T-cell (primary cell): ENCODE measurements around the gene MED23. TPM values are rescaled to one million over a fixed set of nuclear protein-coding genes. Genes with fewer than 3 reads are reported as not detected.
"Not testable (repeated sequence)": the region's sequence is repeated elsewhere in the genome, so short reads cannot be mapped to it uniquely, and the experiment has no call there.

Experiments used
- ATAC-seq, 4 experiments: fragments of 200-7000 bp in 3 of 4; fragments of 150-1000 bp in 1 of 4; cut with Tn5 transposase; replicated peaks in 1 of 4; 1 replicate in 3 of 4; 2 replicates in 1 of 4; pipeline ENCODE4 v1.10.0; 2021; ENCODE audit warnings: moderate library complexity in 3 of 4, mild to moderate bottlenecking in 2 of 4, moderate number of reproducible peaks in 1 of 4
- CTCF ChIA-PET, 2 donors: fragments of 300-600 bp; sonication (Branson Sonifier 250); formaldehyde crosslinking; loops; one replicate each; lab custom pipeline; 2022; ENCODE audit warnings: antibody characterized with exemption in 2 of 2; lab: Charles Lee
- POLR2A ChIA-PET, 2 donors: fragments of 300-600 bp; sonication (Branson Sonifier 250); formaldehyde crosslinking; loops; one replicate each; lab custom pipeline; 2022; ENCODE audit warnings: antibody characterized with exemption in 2 of 2; lab: Charles Lee
- DNase-seq, 35 experiments: peaks; one replicate each; pipeline versions ENCODE4 v3.0.0 to v3.0.0-alpha.2; 2013 to 2023
- H3K27ac ChIP-seq: one replicate; pipeline ENCODE4 v1.5.1; 2013; ENCODE audit warnings: low read length
- H3K27me3 ChIP-seq, 2 experiments: replicated peaks in 1 of 2; 1 replicate in 1 of 2; 2 replicates in 1 of 2; pipeline versions ENCODE4 v1.6.1 to v1.7.0; 2013; ENCODE audit warnings: low read length in 1 of 2, mixed read lengths in 1 of 2; ENCODE audit not compliant: control insufficient read depth in 2 of 2, insufficient read depth in 2 of 2; ENCODE audit errors: extremely low read depth in 1 of 2
- H3K36me3 ChIP-seq, 2 donors: 1 replicate in 1 of 2; 2 replicates in 1 of 2; pipeline versions ENCODE4 v1.6.1 to v1.7.0; 2013; ENCODE audit warnings: low read length in 1 of 2; ENCODE audit not compliant: control insufficient read depth in 2 of 2, insufficient read depth in 1 of 2; ENCODE audit errors: extremely low read depth in 1 of 2
- H3K4me1 ChIP-seq, 2 experiments: 1 replicate in 1 of 2; 2 replicates in 1 of 2; pipeline versions ENCODE4 v1.6.1 to v1.7.0; 2013; ENCODE audit warnings: low read length in 2 of 2, mixed read lengths in 1 of 2; ENCODE audit not compliant: insufficient read depth in 2 of 2, control insufficient read depth in 1 of 2; ENCODE audit errors: extremely low read depth in 1 of 2
- H3K4me3 ChIP-seq, 2 donors: 1 replicate in 1 of 2; 2 replicates in 1 of 2; pipeline versions ENCODE4 v1.5.1 to v1.7.0; 2013; ENCODE audit warnings: mild to moderate bottlenecking in 2 of 2, low read length in 1 of 2, moderate library complexity in 1 of 2; ENCODE audit not compliant: control insufficient read depth in 1 of 2; ENCODE audit errors: extremely low read depth in 1 of 2
- H3K9me3 ChIP-seq: 2 replicates; pipeline ENCODE4 v1.7.0; 2013
- H3K27ac Mint-ChIP-seq, 2 donors: one replicate each; pipeline ENCODE4 v1.8.0; 2020 to 2021; ENCODE audit warnings: mild to moderate bottlenecking in 2 of 2, mixed read lengths in 2 of 2
- H3K27me3 Mint-ChIP-seq, 2 donors: one replicate each; pipeline ENCODE4 v1.8.0; 2021 to 2022; ENCODE audit warnings: mixed read lengths in 2 of 2
- H3K36me3 Mint-ChIP-seq: one replicate; pipeline ENCODE4 v1.8.0; 2021; ENCODE audit warnings: mixed read lengths
- H3K4me1 Mint-ChIP-seq, 3 donors: one replicate each; pipeline ENCODE4 v1.8.0; 2020 to 2022; ENCODE audit warnings: mixed read lengths in 3 of 3, mild to moderate bottlenecking in 1 of 3
- H3K4me3 Mint-ChIP-seq, 3 donors: one replicate each; pipeline ENCODE4 v1.8.0; 2020 to 2022; ENCODE audit warnings: mild to moderate bottlenecking in 3 of 3, mixed read lengths in 3 of 3, moderate library complexity in 3 of 3
- H3K9me3 Mint-ChIP-seq, 3 donors: one replicate each; pipeline ENCODE4 v1.8.0; 2020 to 2022; ENCODE audit warnings: mixed read lengths in 3 of 3
- WGBS: methylation state at CpG from one replicate; pipeline ENCODE4 v1.1.5; 2013; ENCODE audit warnings: missing lambda C conversion rate; ENCODE audit not compliant: insufficient coverage; 5-methylcytosine and 5-hydroxymethylcytosine counted together
- total RNA-seq, 35 experiments: library from RNA in 6 of 35; stranded (reverse) in 6 of 35; fragments of 120-200 nt in 1 of 35; gene quantifications; one replicate each; pipeline versions ENCODE4 v1.2.1 to v1.2.4 and lab custom pipeline; 2013 to 2026

MED23 gene
- total RNA-seq, 5 donors from 2014 or later (not counting 1 experiment from before 2014, with no cell fraction given), result 45.6 to 64.5 (median 46.6) TPM

- Histone ChIP-seq H3K36me3 (no peaks in the 10 kb centered on the region), H3K27ac (no peak overlapping the region), H3K4me3 (no peak overlapping the region), H3K27me3 (no peaks in the 10 kb centered on the region), H3K4me1 (no peaks in the 10 kb centered on the region), H3K9me3 (no peaks in the 10 kb centered on the region)
- no peaks in the 10 kb centered on the region for H3K36me3 Mint-ChIP-seq
- H3K27ac Mint-ChIP-seq, result no peak overlapping the region
- H3K4me3 Mint-ChIP-seq, result no peak overlapping the region
- CTCF ChIA-PET, result interaction anchor here in 1 of 2 donors (0.6 kb wide), 1 partner anchor 446 kb away, joined by 3 read pairs; no protein-coding TSS in a partner anchor
- DNase-seq (no peak), ATAC-seq (no peak)
- no peaks in the 10 kb centered on the region for H3K9me3 Mint-ChIP-seq
- H3K4me1 Mint-ChIP-seq, result no peaks in the 10 kb centered on the region
- H3K27me3 Mint-ChIP-seq, result peaks cover 0 to 3% of the 10 kb centered on the region in 2 donors
- POLR2A ChIA-PET, result no interaction called here
- no CpG with 5 or more reads among the region's 1 CpG for WGBS
These were observed 79.6 kb downstream of the MED23 start for GRCh38 chr6:131548441-131548840.

DNA sequence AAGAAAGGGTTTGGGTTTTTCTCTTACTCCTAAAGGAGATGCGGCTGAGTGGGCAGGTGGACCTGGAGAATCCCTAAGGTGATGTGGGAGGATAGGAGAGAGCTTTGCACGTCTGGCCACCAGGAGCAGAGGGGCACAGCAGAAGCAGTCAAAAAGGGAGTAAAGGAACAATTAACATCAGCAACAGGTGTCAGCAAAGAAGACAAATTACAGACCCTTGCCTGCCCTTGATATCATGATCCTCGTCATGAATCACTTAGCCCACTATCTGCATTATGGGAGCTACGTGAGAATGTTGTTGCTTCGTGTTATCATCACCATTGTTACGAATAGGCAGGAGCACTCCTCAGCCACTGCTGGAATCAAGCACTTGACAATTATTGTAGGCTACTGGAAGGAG lies 80.6 kb downstream of the MED23 start:
- Mint-ChIP-seq H3K4me1 (no peaks in the 10 kb centered on the region), H3K9me3 (no peaks in the 10 kb centered on the region), H3K36me3 (no peaks in the 10 kb centered on the region), H3K27me3 (peaks cover 0 to 3% of the 10 kb centered on the region in 2 donors), H3K4me3 (no peak overlapping the region), H3K27ac (no peak overlapping the region)
- ChIA-PET POLR2A (no interaction called here), CTCF (no interaction called here)
- H3K27ac ChIP-seq, result no peak overlapping the region
- ATAC-seq (no peak), DNase-seq (no peak)
- no peaks in the 10 kb centered on the region for H3K27me3 ChIP-seq
- WGBS, result 100% methylated on average over 4 of the region's 6 CpGs
- H3K4me1 ChIP-seq, result no peaks in the 10 kb centered on the region
- no peak overlapping the region for H3K4me3 ChIP-seq
- no peaks in the 10 kb centered on the region for H3K9me3 ChIP-seq
- no peaks in the 10 kb centered on the region for H3K36me3 ChIP-seq

- Histone ChIP-seq H3K4me1 (no peaks in the 10 kb centered on the region), H3K27me3 (no peaks in the 10 kb centered on the region), H3K4me3 (no peak overlapping the region), H3K27ac (no peak overlapping the region), H3K36me3 (no peaks in the 10 kb centered on the region), H3K9me3 (no peaks in the 10 kb centered on the region)
- H3K4me3 Mint-ChIP-seq, result no peak overlapping the region
- H3K4me1 Mint-ChIP-seq, result no peaks in the 10 kb centered on the region
- H3K36me3 Mint-ChIP-seq, result no peaks in the 10 kb centered on the region
- no peak overlapping the region for H3K27ac Mint-ChIP-seq
- peaks cover 0 to 7% of the 10 kb centered on the region in 2 donors for H3K27me3 Mint-ChIP-seq
- ATAC-seq, result no peak
- no peaks in the 10 kb centered on the region for H3K9me3 Mint-ChIP-seq
- no peak for DNase-seq
- CTCF ChIA-PET, result no interaction called here
- POLR2A ChIA-PET, result no interaction called here
- 88% methylated on average over 1 of the region's 2 CpGs for WGBS
These were observed 82.7 kb downstream of the MED23 start for GRCh38 chr6:131545317-131545716.

GRCh38 chr6:131538615-131539014 lies 89.4 kb downstream of the MED23 start:
- CTCF ChIA-PET, H3K4me1 ChIP-seq, H3K4me1 Mint-ChIP-seq, ATAC-seq, H3K9me3 ChIP-seq, H3K4me3 ChIP-seq, H3K27ac Mint-ChIP-seq, H3K36me3 ChIP-seq, POLR2A ChIA-PET, H3K27ac ChIP-seq, H3K27me3 Mint-ChIP-seq, H3K4me3 Mint-ChIP-seq, H3K36me3 Mint-ChIP-seq, H3K9me3 Mint-ChIP-seq, H3K27me3 ChIP-seq, DNase-seq: not testable (repeated sequence)
- 71% methylated on average over 4 of the region's 4 CpGs for WGBS

DNA sequence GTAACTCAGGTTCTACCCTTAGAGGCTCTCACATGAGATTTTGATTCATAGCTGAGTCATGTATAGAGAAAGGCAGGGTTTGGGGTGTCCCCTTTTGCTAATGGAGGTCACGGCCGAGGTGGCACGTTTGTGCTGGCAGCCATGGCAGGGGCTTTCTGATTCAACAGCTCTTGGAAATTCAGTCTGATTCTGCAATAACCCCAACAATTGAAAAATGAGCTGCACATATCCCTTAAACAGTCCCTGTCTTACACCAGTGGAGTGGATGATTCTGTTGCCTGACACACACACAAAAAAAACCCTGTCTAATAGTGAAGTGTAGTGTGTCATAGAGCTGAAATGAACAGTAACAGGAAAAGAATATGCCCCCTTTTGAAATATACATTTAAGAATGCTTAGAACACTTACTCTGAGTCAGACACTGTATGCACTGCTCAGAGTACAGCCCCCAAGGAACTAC lies 95.4 kb downstream of the MED23 start:
- Histone ChIP-seq H3K27me3 (no peaks in the 10 kb centered on the region), H3K4me3 (no peak overlapping the region), H3K9me3 (no peaks in the 10 kb centered on the region), H3K4me1 (peaks cover 10 to 19% of the 10 kb centered on the region in 2 experiments), H3K27ac (no peak overlapping the region), H3K36me3 (no peaks in the 10 kb centered on the region)
- ChIA-PET POLR2A (interaction anchor here in 1 of 2 donors (1.0 kb wide), 1 partner anchor 386 kb away, joined by 3 read pairs; no protein-coding TSS in a partner anchor), CTCF (interaction anchor here (0.5 to 4.3 kb wide), 16 partner anchors 13 to 647 kb away, joined by 3 to 74 read pairs (median 15); partner anchors contain the start of gene MED23 (in 1 of the 2))
- H3K9me3 Mint-ChIP-seq, result no peaks in the 10 kb centered on the region
- H3K36me3 Mint-ChIP-seq, result no peaks in the 10 kb centered on the region
- peaks cover 55 to 61% (median 56%) of the 10 kb centered on the region in 3 donors for H3K4me1 Mint-ChIP-seq
- no peaks in the 10 kb centered on the region for H3K27me3 Mint-ChIP-seq
- H3K4me3 Mint-ChIP-seq, result peak overlapping the region in 1 of 3 donors; percentile 9
- peak in 1 of 35 experiments; percentile 14 for DNase-seq
- WGBS, result 38% methylated on average over 2 of the region's 3 CpGs
- ATAC-seq, result peak in 3 of 4 experiments; percentile 34 to 61 (median 46)
- H3K27ac Mint-ChIP-seq, result peak overlapping the region; percentile 85 to 94

- H3K4me1 ChIP-seq, result peaks cover 10 to 19% of the 10 kb centered on the region in 2 experiments
- H3K27me3 ChIP-seq, H3K36me3 ChIP-seq, H3K9me3 Mint-ChIP-seq, H3K9me3 ChIP-seq, H3K27me3 Mint-ChIP-seq, H3K4me3 ChIP-seq, H3K36me3 Mint-ChIP-seq, POLR2A ChIA-PET, H3K27ac ChIP-seq, DNase-seq: not testable (repeated sequence)
- CTCF ChIA-PET, result interaction anchor here (0.6 to 4.3 kb wide), 6 partner anchors 11 to 348 kb away, joined by 3 to 74 read pairs (median 6); no protein-coding TSS in a partner anchor
- 96% methylated on average over 12 of the region's 12 CpGs for WGBS
- H3K27ac Mint-ChIP-seq, result peak overlapping the region; percentile 94
- H3K4me1 Mint-ChIP-seq, result peaks cover 56 to 64% (median 58%) of the 10 kb centered on the region in 3 donors
- ATAC-seq, result peak in 1 of 4 experiments; percentile 23
- peak overlapping the region in 1 of 3 donors; percentile 52 for H3K4me3 Mint-ChIP-seq
These were observed 96.4 kb downstream of the MED23 start for GRCh38 chr6:131531681-131532080.
